LNCAP (cell line): ENCODE measurements around the gene SH3BGRL2.

Experiments
- CTCF ChIP-seq: fragments of 450-650 bp; IDR thresholded peaks from 2 replicates; pipeline ENCODE4 v1.5.1; 2017; ENCODE audit warnings: mild to moderate bottlenecking

Gene SH3BGRL2

GRCh38 chr6:79600313-79600712 is 30.8 kb upstream of the SH3BGRL2 start:
- no peak for TF ChIP-seq CTCF

GRCh38 chr6:79600812-79601609 is 30.1 kb upstream of the SH3BGRL2 start:
- TF ChIP-seq CTCF, result no peak

GRCh38 chr6:79602859-79603258 is 28.3 kb upstream of the SH3BGRL2 start:
- no peak for TF ChIP-seq CTCF

GRCh38 chr6:79604583-79605037 is 26.5 kb upstream of the SH3BGRL2 start:
- TF ChIP-seq CTCF, result no peak

GRCh38 chr6:79605061-79605460 is 26.1 kb upstream of the SH3BGRL2 start:
- no peak for TF ChIP-seq CTCF

GRCh38 chr6:79605968-79606764 is 25.0 kb upstream of the SH3BGRL2 start:
- TF ChIP-seq CTCF, result no peak

GRCh38 chr6:79607000-79607399 is 24.1 kb upstream of the SH3BGRL2 start:
- TF ChIP-seq CTCF, result no peak
